Fibroblast of lung (primary cell): ENCODE measurements around the gene ITGB7. TPM values are rescaled to one million over a fixed set of nuclear protein-coding genes. Genes with fewer than 3 reads are reported as not detected.

ENCODE experiments used
- DNase-seq, 2 donors: peaks; one replicate each; pipeline versions ENCODE4 v3.0.0 to v3.0.0-alpha.2; 2010; ENCODE audit warnings: low read depth in 2 of 2
- H2AFZ ChIP-seq: 2 replicates; pipeline ENCODE4 v1.5.1; 2012; ENCODE audit warnings: low read length, control low read depth, inconsistent platforms
- H3K27ac ChIP-seq: 2 replicates; pipeline ENCODE4 v1.5.1; 2011; ENCODE audit warnings: low read length, control low read depth; ENCODE audit not compliant: insufficient read depth
- H3K27me3 ChIP-seq: 2 replicates; pipeline ENCODE4 v1.5.1; 2011; ENCODE audit warnings: mild to moderate bottlenecking, low read length; ENCODE audit not compliant: control insufficient read depth, insufficient read depth
- H3K36me3 ChIP-seq: 2 replicates; pipeline ENCODE4 v1.5.1; 2011; ENCODE audit warnings: low read length; ENCODE audit not compliant: control insufficient read depth, insufficient read depth
- H3K4me1 ChIP-seq: 2 replicates; pipeline ENCODE4 v1.5.1; 2011; ENCODE audit warnings: low read length; ENCODE audit not compliant: control insufficient read depth, insufficient read depth; ENCODE audit errors: extremely low read depth
- H3K4me2 ChIP-seq: 2 replicates; pipeline ENCODE4 v1.5.1; 2011; ENCODE audit warnings: low read length, control low read depth; ENCODE audit not compliant: insufficient read depth; ENCODE audit errors: extremely low read depth
- H3K4me3 ChIP-seq, 4 experiments: fragments of 200-600 bp in 1 of 4; sonication (generic) in 1 of 4; replicated peaks in 1 of 4; 2 replicates each; pipeline ENCODE4 v1.5.1; 2011 to 2016; ENCODE audit warnings: low read length in 4 of 4, low read depth in 3 of 4, mild to moderate bottlenecking in 3 of 4, control low read depth in 2 of 4, inconsistent platforms in 1 of 4, mixed read lengths in 1 of 4; ENCODE audit not compliant: insufficient read depth in 1 of 4; ENCODE audit errors: control extremely low read depth in 1 of 4
- H3K79me2 ChIP-seq: 2 replicates; pipeline ENCODE4 v1.5.1; 2012; ENCODE audit warnings: mild to moderate bottlenecking, low read length, inconsistent platforms; ENCODE audit not compliant: control insufficient read depth, insufficient read depth
- H3K9ac ChIP-seq: 2 replicates; pipeline ENCODE4 v1.5.1; 2011; ENCODE audit warnings: mild to moderate bottlenecking, low read length, control low read depth; ENCODE audit not compliant: insufficient read depth
- H3K9me3 ChIP-seq: 2 replicates; pipeline ENCODE4 v1.5.1; 2012; ENCODE audit warnings: low read depth, low read length; ENCODE audit not compliant: control insufficient read depth, insufficient read depth
- H4K20me1 ChIP-seq: 2 replicates; pipeline ENCODE4 v1.5.1; 2011; ENCODE audit warnings: low read length; ENCODE audit not compliant: control insufficient read depth, insufficient read depth; ENCODE audit errors: extremely low read depth
- CTCF ChIP-seq, 2 donors: IDR thresholded peaks in 1 of 2; conservative IDR thresholded peaks in 1 of 2; 1 replicate in 1 of 2; 2 replicates in 1 of 2; pipeline ENCODE4 v1.5.1; 2011 to 2012; ENCODE audit warnings: low read length in 2 of 2, control low read depth in 1 of 2, inconsistent platforms in 1 of 2, low read depth in 1 of 2, mild to moderate bottlenecking in 1 of 2
- EZH2 ChIP-seq: IDR thresholded peaks from 2 replicates; pipeline ENCODE4 v1.5.1; 2012; ENCODE audit warnings: low read length, control low read depth, mild to moderate bottlenecking; ENCODE audit errors: missing control alignments
- polyA plus RNA-seq, 2 donors: library from polyadenylated mRNA; depleted of rRNA in 1 of 2; stranded (reverse) in 1 of 2; unstranded in 1 of 2; fragments of >200 nt; gene quantifications; 2 replicates each; pipeline ENCODE4 v1.2.1, GENCODE V29; 2011 to 2012; ENCODE audit warnings: missing spikeins in 1 of 2
- total RNA-seq: library from RNA; depleted of rRNA; stranded (reverse); fragments of >200 nt; gene quantifications from 2 replicates; pipeline ENCODE4 v1.2.1, GENCODE V29; 2014

Gene ITGB7
- total and polyA plus RNA-seq, 2 donors (not counting 1 experiment from before 2014, with no cell fraction given), result 0.20 to 0.50 TPM

DNA sequence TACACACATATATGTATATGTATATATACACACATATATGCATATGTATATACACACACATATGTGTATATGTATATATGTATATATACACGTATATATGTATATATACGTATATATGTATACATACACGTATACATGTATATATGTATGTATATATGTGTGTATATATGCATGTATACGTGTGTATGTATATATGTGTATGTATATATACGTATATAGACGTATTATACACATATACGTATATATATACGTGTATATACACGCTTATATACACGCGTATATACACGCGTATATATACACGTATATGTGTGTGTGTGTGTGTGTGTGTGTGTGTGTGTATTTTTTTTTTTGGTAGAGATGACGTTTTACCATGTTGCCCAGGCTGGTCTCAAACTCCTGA, 59.4 kb downstream of the ITGB7 start:
- no peaks in the 10 kb centered on the region for H3K4me1 ChIP-seq
- no peaks in the 10 kb centered on the region for H3K9me3 ChIP-seq
- DNase-seq, result no peak
- H3K4me2 ChIP-seq, result no peak overlapping the region
- no peak overlapping the region for H3K27ac ChIP-seq
- no peaks in the 10 kb centered on the region for H4K20me1 ChIP-seq
- no peak overlapping the region for H3K9ac ChIP-seq
- no peak overlapping the region for H3K4me3 ChIP-seq
- no peaks in the 10 kb centered on the region for H3K36me3 ChIP-seq
- H3K79me2 ChIP-seq, result no peaks in the 10 kb centered on the region
- H2AFZ ChIP-seq, result no peak overlapping the region
- H3K27me3 ChIP-seq, result no peaks in the 10 kb centered on the region
- no peak for TF ChIP-seq CTCF (conservative IDR thresholded peaks at IDR 0.05 in 1 of 2, IDR thresholded peaks at IDR 0.05 in 1 of 2; ENCODE audit: low read depth in 1 of 2, low read length in 2 of 2)
- no peak for TF ChIP-seq EZH2

GRCh38 chr12:53147181-53147580, 59.9 kb downstream of the ITGB7 start:
- H4K20me1 ChIP-seq, result no peaks in the 10 kb centered on the region
- no peak for DNase-seq
- H2AFZ ChIP-seq, result no peak overlapping the region
- no peak overlapping the region for H3K4me3 ChIP-seq
- no peaks in the 10 kb centered on the region for H3K9me3 ChIP-seq
- H3K27ac ChIP-seq, result no peak overlapping the region
- H3K9ac ChIP-seq, result no peak overlapping the region
- TF ChIP-seq CTCF (conservative IDR thresholded peaks at IDR 0.05 in 1 of 2, IDR thresholded peaks at IDR 0.05 in 1 of 2; ENCODE audit: low read depth in 1 of 2, low read length in 2 of 2), result no peak
- no peak for TF ChIP-seq EZH2
- H3K4me1 ChIP-seq, result no peaks in the 10 kb centered on the region
- H3K27me3 ChIP-seq, result no peaks in the 10 kb centered on the region
- H3K36me3 ChIP-seq, result no peaks in the 10 kb centered on the region
- no peaks in the 10 kb centered on the region for H3K79me2 ChIP-seq
- no peak overlapping the region for H3K4me2 ChIP-seq

DNA sequence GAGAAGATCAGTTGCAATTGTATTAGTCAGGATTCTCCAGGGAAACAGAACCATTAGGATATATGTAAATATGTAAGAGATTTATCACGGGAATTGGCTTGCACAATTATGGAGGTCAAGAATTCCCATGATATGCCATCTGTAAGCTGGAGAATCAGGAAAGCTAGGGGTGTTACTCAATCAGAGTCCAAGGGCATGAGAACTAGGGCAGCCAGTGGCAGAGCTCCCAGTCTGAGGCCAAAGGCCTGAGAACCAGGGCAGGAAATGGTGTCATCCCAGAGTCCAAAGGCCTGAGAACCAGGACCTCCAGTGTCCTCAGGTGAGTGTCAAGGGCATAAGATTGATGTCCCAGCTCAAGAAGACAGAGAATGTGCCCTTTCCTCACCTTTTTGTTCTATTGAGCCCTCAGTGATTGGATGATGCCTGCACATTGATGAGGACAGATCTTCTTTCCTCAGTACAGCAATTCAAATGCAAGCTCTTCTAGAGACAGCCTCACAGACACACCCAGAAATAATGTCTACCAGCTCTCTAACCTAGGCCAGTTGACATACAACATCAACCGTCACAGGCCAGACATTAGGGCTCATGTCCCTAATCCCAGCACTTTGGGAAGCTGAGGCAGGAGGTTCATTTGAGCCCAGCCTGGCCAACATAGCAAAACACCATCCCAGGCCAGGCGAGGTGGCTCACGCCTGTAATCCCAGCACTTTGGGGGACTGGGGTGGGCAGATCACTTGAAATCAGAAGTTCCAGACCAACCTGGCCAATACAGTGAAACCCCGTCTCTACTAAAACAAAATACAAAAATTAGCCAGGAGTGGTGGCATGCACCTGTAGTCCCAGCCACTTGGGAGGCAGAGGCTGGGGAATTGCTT, 61.4 kb downstream of the ITGB7 start:
- H2AFZ ChIP-seq, result no peak overlapping the region
- H3K4me2 ChIP-seq, result no peak overlapping the region
- H4K20me1 ChIP-seq, result no peaks in the 10 kb centered on the region
- H3K27me3 ChIP-seq, result no peaks in the 10 kb centered on the region
- no peaks in the 10 kb centered on the region for H3K9me3 ChIP-seq
- no peaks in the 10 kb centered on the region for H3K4me1 ChIP-seq
- TF ChIP-seq EZH2, result no peak
- no peak for TF ChIP-seq CTCF (conservative IDR thresholded peaks at IDR 0.05 in 1 of 2, IDR thresholded peaks at IDR 0.05 in 1 of 2; ENCODE audit: low read depth in 1 of 2, low read length in 2 of 2)
- no peak overlapping the region for H3K27ac ChIP-seq
- H3K4me3 ChIP-seq, result no peak overlapping the region
- H3K36me3 ChIP-seq, result no peaks in the 10 kb centered on the region
- H3K79me2 ChIP-seq, result no peaks in the 10 kb centered on the region
- peak in 1 of 2 donors; percentile 72 for DNase-seq
- H3K9ac ChIP-seq, result no peak overlapping the region
